Psoas muscle (tissue), 8 donors: ENCODE measurements around the gene OST4. TPM values are rescaled to one million over a fixed set of nuclear protein-coding genes. Genes with fewer than 3 reads are reported as not detected.

Experiments used
- ATAC-seq, 4 donors: fragments of 200-7000 bp; cut with Tn5 transposase; one replicate each; pipeline ENCODE4 v1.9.1; 2020; ENCODE audit warnings: moderate library complexity in 3 of 4, mild to moderate bottlenecking in 2 of 4
- DNase-seq, 2 donors: peaks; one replicate each; pipeline ENCODE4 v3.0.0-alpha.2; 2020
- H3K27ac ChIP-seq: fragments of 200-600 bp; one replicate; pipeline ENCODE4 v1.8.0; 2022
- H3K27me3 ChIP-seq, 3 donors: fragments of 200-600 bp in 1 of 3; one replicate each; pipeline versions ENCODE4 v1.6.1 to v1.8.0; 2013 to 2022; ENCODE audit warnings: low read length in 2 of 3, mild to moderate bottlenecking in 2 of 3, moderate library complexity in 1 of 3; ENCODE audit not compliant: insufficient read depth in 3 of 3
- H3K36me3 ChIP-seq, 2 donors: fragments of 200-600 bp in 1 of 2; one replicate each; pipeline versions ENCODE4 v1.6.1 to v1.8.0; 2013 to 2022; ENCODE audit warnings: low read depth in 1 of 2, mild to moderate bottlenecking in 1 of 2, moderate library complexity in 1 of 2; ENCODE audit not compliant: insufficient read depth in 1 of 2
- H3K4me1 ChIP-seq: fragments of 200-600 bp; one replicate; pipeline ENCODE4 v1.8.0; 2022
- H3K4me3 ChIP-seq: fragments of 200-600 bp; one replicate; pipeline ENCODE4 v1.8.0; 2022; ENCODE audit warnings: mild to moderate bottlenecking
- H3K9me3 ChIP-seq: fragments of 200-600 bp; one replicate; pipeline ENCODE4 v1.8.0; 2022
- WGBS, 3 donors: extraction: QIAGEN DNeasy Blood & Tissue Kit; methylation state at CpG; one replicate each; pipeline versions ENCODE4 v1.1.6 to v1.1.7; 2013; 5-methylcytosine and 5-hydroxymethylcytosine counted together
- intact Hi-C, 2 donors: fragments of 100-400 bp; cut with DNase I; formaldehyde crosslinking; loops; one replicate each; pipeline versions ENCODE4 v1.11.0 to v1.14.2; 2022
- polyA plus RNA-seq, 3 donors: library from polyadenylated mRNA; stranded (reverse); fragments of 200-250 nt; gene quantifications; one replicate each; pipeline ENCODE4 v1.2.3, GENCODE V29; 2013
- total RNA-seq, 4 donors: library from RNA; stranded (reverse); fragmentation: NEBNext Ultra II Directional in 2 of 4; extraction: Animal tissue kit (Norgen Biotek cat#: 25700) in 2 of 4; gene quantifications; one replicate each; pipeline versions ENCODE4 v1.2.1 to v1.2.4, GENCODE V29; 2021 to 2023
- TF ChIP-seq, protein P1 (sequence below): fragments of 200-600 bp; IDR thresholded peaks from one replicate; pipeline ENCODE4 v1.8.0; 2022; ENCODE audit warnings: antibody characterized with exemption
- donor health status: healthy with polysubstance abuse.
- donor health status: DM: no; HTN: no; CAD: no; lungs with moderate emphysema.
- donor health status: Bipolar disorder and iron deficiency.
- donor health status: healthy.
- donor health status: DM: yes; HTN: yes; CAD: no.
- donor health status: DM: no; HTN: no; CAD: no.
- donor health status: DM: no; HTN: no; CAD: no.
- donor health status: DM: yes; HTN: yes; CAD: no.

Gene OST4
- total and polyA plus RNA-seq, 7 donors, result 186 to 396 (median 280) TPM

- peak in 1 of 2 donors; percentile 47 for DNase-seq
- 84 to 91% (median 86%) methylated on average over 14 of the region's 14 CpGs for WGBS, 3 donors
These were observed 17.9 kb upstream of the OST4 start for GRCh38 chr2:27089111-27089954.

DNA sequence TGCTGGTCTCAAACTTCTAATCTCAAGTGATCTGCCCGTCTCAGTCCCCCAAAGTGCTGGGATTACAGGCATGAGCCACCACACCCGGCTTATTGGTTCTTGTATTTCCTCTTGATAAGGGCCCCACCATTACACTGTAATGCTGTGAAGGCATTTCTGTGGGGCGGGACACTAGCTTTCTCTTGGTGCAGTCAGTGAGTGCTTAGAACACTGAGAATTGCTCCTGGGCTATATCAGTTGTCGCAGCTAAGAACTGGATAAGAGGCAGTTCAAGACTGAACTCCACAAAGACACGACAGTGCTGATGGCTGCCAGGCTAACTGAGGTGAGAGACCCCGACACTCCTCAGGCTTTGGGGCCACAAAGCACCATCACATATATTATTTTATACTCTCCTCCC is 17.2 kb upstream of the OST4 start:
- intact Hi-C loops, result loop anchor here in 1 of 2 donors (5.0 kb wide), 1 partner anchor 126 kb away; no protein-coding TSS in a partner anchor
- Histone ChIP-seq H3K4me1 (peaks cover 12% of the 10 kb centered on the region), H3K36me3 (no peaks in the 10 kb centered on the region), H3K27ac (no peak overlapping the region), H3K9me3 (no peaks in the 10 kb centered on the region), H3K27me3 (no peaks in the 10 kb centered on the region), H3K4me3 (no peak overlapping the region)
- DNase-seq (peak in 1 of 2 donors; percentile 1), ATAC-seq (no peak)
- TF ChIP-seq, protein P1, sequence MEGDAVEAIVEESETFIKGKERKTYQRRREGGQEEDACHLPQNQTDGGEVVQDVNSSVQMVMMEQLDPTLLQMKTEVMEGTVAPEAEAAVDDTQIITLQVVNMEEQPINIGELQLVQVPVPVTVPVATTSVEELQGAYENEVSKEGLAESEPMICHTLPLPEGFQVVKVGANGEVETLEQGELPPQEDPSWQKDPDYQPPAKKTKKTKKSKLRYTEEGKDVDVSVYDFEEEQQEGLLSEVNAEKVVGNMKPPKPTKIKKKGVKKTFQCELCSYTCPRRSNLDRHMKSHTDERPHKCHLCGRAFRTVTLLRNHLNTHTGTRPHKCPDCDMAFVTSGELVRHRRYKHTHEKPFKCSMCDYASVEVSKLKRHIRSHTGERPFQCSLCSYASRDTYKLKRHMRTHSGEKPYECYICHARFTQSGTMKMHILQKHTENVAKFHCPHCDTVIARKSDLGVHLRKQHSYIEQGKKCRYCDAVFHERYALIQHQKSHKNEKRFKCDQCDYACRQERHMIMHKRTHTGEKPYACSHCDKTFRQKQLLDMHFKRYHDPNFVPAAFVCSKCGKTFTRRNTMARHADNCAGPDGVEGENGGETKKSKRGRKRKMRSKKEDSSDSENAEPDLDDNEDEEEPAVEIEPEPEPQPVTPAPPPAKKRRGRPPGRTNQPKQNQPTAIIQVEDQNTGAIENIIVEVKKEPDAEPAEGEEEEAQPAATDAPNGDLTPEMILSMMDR, result no peak
- WGBS, 3 donors, result 93 to 97% (median 96%) methylated on average over 6 of the region's 6 CpGs

More at GRCh38 chr2:27089111-27089954, 17.9 kb upstream of the OST4 start:
- H3K4me3 ChIP-seq, result no peak overlapping the region
- no peaks in the 10 kb centered on the region for H3K36me3 ChIP-seq
- TF ChIP-seq, protein P1, result no peak
- no peak overlapping the region for H3K27ac ChIP-seq
- no peak for ATAC-seq
- no peaks in the 10 kb centered on the region for H3K27me3 ChIP-seq
- intact Hi-C loops, result loop anchor here in 1 of 2 donors (5.0 kb wide), 1 partner anchor 127 kb away; no protein-coding TSS in a partner anchor
- no peaks in the 10 kb centered on the region for H3K9me3 ChIP-seq
- peaks cover 12% of the 10 kb centered on the region for H3K4me1 ChIP-seq

DNA sequence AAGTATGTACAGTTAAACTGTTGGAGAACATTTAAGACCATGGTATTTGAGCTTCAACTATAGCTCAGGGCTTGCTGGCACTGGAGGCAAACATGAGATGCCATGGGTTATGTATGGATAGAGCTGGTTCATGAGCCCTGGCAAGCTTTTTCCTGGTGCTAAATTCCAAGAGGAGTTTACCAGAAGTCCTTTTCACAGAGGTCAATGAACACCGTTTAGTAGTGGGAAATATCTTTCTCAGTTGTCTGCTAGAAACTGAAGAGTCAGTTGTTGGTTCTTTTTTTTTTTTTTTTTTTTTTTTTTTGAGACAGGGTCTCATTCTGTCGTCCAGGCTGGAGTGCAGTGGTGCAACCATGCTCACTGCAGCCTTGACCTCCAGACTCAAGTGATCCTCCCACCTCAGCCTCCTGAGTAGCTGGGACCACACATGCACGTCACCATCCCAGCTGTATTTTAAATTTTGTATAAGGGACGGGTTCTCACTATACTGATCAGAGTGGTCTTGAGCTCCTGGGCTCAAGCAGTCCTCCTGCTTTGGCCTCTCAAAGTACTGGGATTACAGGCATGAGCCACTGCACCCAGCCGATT is 16.5 kb upstream of the OST4 start:
- Histone ChIP-seq H3K9me3 (no peaks in the 10 kb centered on the region), H3K4me3 (no peak overlapping the region), H3K36me3 (no peaks in the 10 kb centered on the region), H3K27me3 (no peaks in the 10 kb centered on the region), H3K27ac (no peak overlapping the region), H3K4me1 (peaks cover 12% of the 10 kb centered on the region)
- DNase-seq (peak in 1 of 2 donors; percentile 13), ATAC-seq (no peak)
- TF ChIP-seq, protein P1, result no peak
- 81 to 87% (median 84%) methylated on average over 5 of the region's 5 CpGs for WGBS, 3 donors
- intact Hi-C loops, result loop anchor here (2.0 to 5.0 kb wide), 2 partner anchors 126 to 127 kb away; no protein-coding TSS in a partner anchor

DNA sequence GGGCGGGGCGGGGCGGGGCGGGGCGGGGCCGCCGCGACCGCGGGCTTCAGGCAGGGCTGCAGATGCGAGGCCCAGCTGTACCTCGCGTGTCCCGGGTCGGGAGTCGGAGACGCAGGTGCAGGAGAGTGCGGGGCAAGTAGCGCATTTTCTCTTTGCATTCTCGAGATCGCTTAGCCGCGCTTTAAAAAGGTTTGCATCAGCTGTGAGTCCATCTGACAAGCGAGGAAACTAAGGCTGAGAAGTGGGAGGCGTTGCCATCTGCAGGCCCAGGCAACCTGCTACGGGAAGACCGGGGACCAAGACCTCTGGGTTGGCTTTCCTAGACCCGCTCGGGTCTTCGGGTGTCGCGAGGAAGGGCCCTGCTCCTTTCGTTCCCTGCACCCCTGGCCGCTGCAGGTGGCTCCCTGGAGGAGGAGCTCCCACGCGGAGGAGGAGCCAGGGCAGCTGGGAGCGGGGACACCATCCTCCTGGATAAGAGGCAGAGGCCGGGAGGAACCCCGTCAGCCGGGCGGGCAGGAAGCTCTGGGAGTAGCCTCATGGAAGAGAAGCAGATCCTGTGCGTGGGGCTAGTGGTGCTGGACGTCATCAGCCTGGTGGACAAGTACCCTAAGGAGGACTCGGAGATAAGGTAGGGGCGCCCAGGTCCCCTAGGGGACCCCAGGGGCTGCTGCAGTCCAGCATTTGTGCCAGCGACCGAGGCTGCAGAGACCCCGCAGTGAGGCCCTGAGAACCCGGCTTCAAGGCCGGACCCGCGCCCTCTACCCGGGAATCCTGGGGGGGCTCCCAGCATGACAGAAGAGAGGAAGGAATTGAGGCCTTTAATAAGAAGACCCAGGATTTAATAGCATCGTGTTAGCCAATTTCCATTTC is 15.5 kb upstream of the OST4 start, which contains the start of gene KHK:
KHK (plus strand) TSS at position 49 of the 870 bp plus-strand sequence; CDS start at position 537, 488 bp downstream.
- intact Hi-C loops, result loop anchor here (2.0 to 5.0 kb wide), 2 partner anchors 125 to 126 kb away; no protein-coding TSS in a partner anchor
- ATAC-seq (peak in 2 of 4 donors; percentile 4 to 7), DNase-seq (peak in 1 of 2 donors; percentile 72)
- Histone ChIP-seq H3K27me3 (no peaks in the 10 kb centered on the region), H3K9me3 (no peaks in the 10 kb centered on the region), H3K36me3 (no peaks in the 10 kb centered on the region), H3K4me1 (peaks cover 18% of the 10 kb centered on the region), H3K4me3 (peak within 1 kb of the TSS; percentile 70), H3K27ac (peak within 1 kb of the TSS; percentile 84)
- TF ChIP-seq, protein P1, result no peak
- 9 to 15% (median 10%) methylated on average over 38 to 54 of the region's 54 CpGs for WGBS, 3 donors
